Epithelial cell of prostate (primary cell): ENCODE data around the gene DOCK3.

Source experiments
- DNase-seq: peaks from one replicate; pipeline ENCODE4 v3.0.0-alpha.2; 2011; ENCODE audit warnings: low read depth, low spot score
- H3K27ac ChIP-seq: fragments of 450-650 bp; 2 replicates; pipeline ENCODE4 v1.5.1; 2017; ENCODE audit warnings: mild to moderate bottlenecking

DOCK3 gene

GRCh38 chr3:51389423-51390183 lies 714.9 kb downstream of the DOCK3 start:
- no peak for DNase-seq
- peak overlapping the region; percentile 69 for H3K27ac ChIP-seq

GRCh38 chr3:51390246-51391074 lies 715.7 kb downstream of the DOCK3 start:
- DNase-seq, result no peak
- H3K27ac ChIP-seq, result peak overlapping the region; percentile 87

GRCh38 chr3:51391075-51391565 lies 716.4 kb downstream of the DOCK3 start, which contains the start of gene RBM15B:
TSS of gene RBM15B (plus strand) at chr3:51391285. CDS start at chr3:51391400, 115 bp downstream.
- peak; percentile 79 for DNase-seq
- H3K27ac ChIP-seq, result peak within 1 kb of the TSS; percentile 87

- H3K27ac ChIP-seq, result peak overlapping the region; percentile 87
- no peak for DNase-seq
Observed at GRCh38 chr3:51391566-51392354, 717.0 kb downstream of the DOCK3 start.

- H3K27ac ChIP-seq, result peak overlapping the region; percentile 87
- no peak for DNase-seq
Observed at GRCh38 chr3:51392355-51393133, 717.8 kb downstream of the DOCK3 start.

- no peak for DNase-seq
- H3K27ac ChIP-seq, result no peak overlapping the region
Observed at GRCh38 chr3:51393134-51393495, 718.4 kb downstream of the DOCK3 start.

GRCh38 chr3:51393564-51393963 lies 718.8 kb downstream of the DOCK3 start:
- no peak for DNase-seq
- no peak overlapping the region for H3K27ac ChIP-seq

GRCh38 chr3:51394541-51394940 lies 719.8 kb downstream of the DOCK3 start:
- no peak overlapping the region for H3K27ac ChIP-seq
- no peak for DNase-seq

GRCh38 chr3:51395493-51396213 lies 720.9 kb downstream of the DOCK3 start:
- no peak overlapping the region for H3K27ac ChIP-seq
- no peak for DNase-seq

- no peak for DNase-seq
- no peak overlapping the region for H3K27ac ChIP-seq
Observed at GRCh38 chr3:51396401-51396800, 721.7 kb downstream of the DOCK3 start.

- DNase-seq, result no peak
- no peak overlapping the region for H3K27ac ChIP-seq
Observed at GRCh38 chr3:51397392-51397791, 722.7 kb downstream of the DOCK3 start.

GRCh38 chr3:51398595-51399310 lies 724.0 kb downstream of the DOCK3 start:
- H3K27ac ChIP-seq, result no peak overlapping the region
- DNase-seq, result no peak

GRCh38 chr3:51400166-51400565 lies 725.4 kb downstream of the DOCK3 start:
- no peak overlapping the region for H3K27ac ChIP-seq
- DNase-seq, result no peak

GRCh38 chr3:51401735-51402134 lies 727.0 kb downstream of the DOCK3 start:
- DNase-seq, result no peak
- no peak overlapping the region for H3K27ac ChIP-seq

- H3K27ac ChIP-seq, result no peak overlapping the region
- no peak for DNase-seq
Observed at GRCh38 chr3:51403675-51404074, 728.9 kb downstream of the DOCK3 start.

- no peak overlapping the region for H3K27ac ChIP-seq
- no peak for DNase-seq
Observed at GRCh38 chr3:51408021-51408420, 733.3 kb downstream of the DOCK3 start.

- DNase-seq, result no peak
- no peak overlapping the region for H3K27ac ChIP-seq
Observed at GRCh38 chr3:51408813-51409212, 734.1 kb downstream of the DOCK3 start.

- DNase-seq, result no peak
- no peak overlapping the region for H3K27ac ChIP-seq
Observed at GRCh38 chr3:51422211-51422610, 747.5 kb downstream of the DOCK3 start.
